ENCODE measurements around the gene ZNF215. TPM values are rescaled to one million over a fixed set of nuclear protein-coding genes. Genes with fewer than 3 reads are reported as not detected.

The ZNF215 gene
- total and polyA plus RNA-seq, 2 of the 8 experiments (the other 6 are each of a cell fraction or from before 2014, with no cell fraction given), result 6.4 to 17.9 TPM

- no peaks in the 10 kb centered on the region; a peak in 2 of 4 replicates for H3K9me3 ChIP-seq (ENCODE audit: insufficient read depth in 2 of 2, low read depth in 1 of 2, low read length in 1 of 2)
- no peak overlapping the region for H3K4ac ChIP-seq (replicated peaks; ENCODE audit: insufficient read length, low read depth, low read length)
- no peak overlapping the region for H2AK5ac ChIP-seq (ENCODE audit: low read depth, low read length)
- H3K79me2 ChIP-seq (ENCODE audit: control insufficient read depth in 1 of 2, insufficient read depth in 2 of 2, low read length in 2 of 2), result no peaks in the 10 kb centered on the region
- H3K14ac ChIP-seq (ENCODE audit: insufficient read length), result no peak overlapping the region
- H4K8ac ChIP-seq (ENCODE audit: extremely low read depth, insufficient read depth, low read length), result no peak overlapping the region
- 89% methylated on average over 3 of the region's 3 CpGs; no CpG with 5 or more reads in 1 of the 2 experiments for WGBS, 2 experiments (ENCODE audit: extremely low coverage in 1 of 2, insufficient coverage in 1 of 2, insufficient read length in 1 of 2, insufficient replicate concordance in 2 of 2, low coverage in 1 of 2, low lambda C conversion rate in 2 of 2, missing lambda C conversion rate in 1 of 2)
- no peaks in the 10 kb centered on the region for H3K23me2 ChIP-seq (ENCODE audit: low read depth, low read length)
- no peak overlapping the region for H3K23ac ChIP-seq (ENCODE audit: insufficient read length)
- DNase-seq (ENCODE audit: low read depth in 1 of 2, low spot score in 2 of 2) (no peak), FAIRE-seq (no peak)
- H4K5ac ChIP-seq (ENCODE audit: insufficient read length, low read depth, low read length), result no peak overlapping the region
- no peaks in the 10 kb centered on the region for H3K27me3 ChIP-seq (replicated peaks in 1 of 4; ENCODE audit: control insufficient read depth in 3 of 4, extremely low read depth in 1 of 4, insufficient read depth in 3 of 4, low read length in 3 of 4)
- ChIA-PET CTCF (ENCODE audit: partially characterized antibody) (no interaction called here), POLR2A (ENCODE audit: partially characterized antibody) (no interaction called here)
- no peak overlapping the region for H3K4me3 ChIP-seq (ENCODE audit: extremely low read depth in 1 of 4, insufficient read depth in 2 of 4, low read depth in 3 of 4, low read length in 4 of 4)
- H2BK5ac ChIP-seq (ENCODE audit: low read depth, low read length), result no peak overlapping the region
- H2AFZ ChIP-seq (ENCODE audit: low read length), result no peak overlapping the region
- H3K18ac ChIP-seq (ENCODE audit: extremely low read depth, low read length), result no peak overlapping the region
- no peaks in the 10 kb centered on the region for H3K4me1 ChIP-seq (replicated peaks in 1 of 4; ENCODE audit: control insufficient read depth in 3 of 4, insufficient read depth in 4 of 4, low read length in 3 of 4)
- no peak overlapping the region for H4K91ac ChIP-seq (replicated peaks; ENCODE audit: insufficient read length, low read length)
- H3K36me3 ChIP-seq (ENCODE audit: control insufficient read depth in 2 of 4, insufficient read depth in 4 of 4, low read length in 3 of 4), result no peaks in the 10 kb centered on the region
- H2BK20ac ChIP-seq (ENCODE audit: low read length), result no peak overlapping the region
- no peak overlapping the region for H3K4me2 ChIP-seq (ENCODE audit: insufficient read depth in 1 of 2, low read depth in 2 of 2, low read length in 2 of 2)
- no peaks in the 10 kb centered on the region for H3K79me1 ChIP-seq (ENCODE audit: low read depth, low read length)
- H3K56ac ChIP-seq (replicated peaks; ENCODE audit: insufficient read length, low read depth, low read length), result no peak overlapping the region
- no peaks in the 10 kb centered on the region for H4K20me1 ChIP-seq (replicated peaks in 1 of 2; ENCODE audit: control insufficient read depth in 1 of 2, insufficient read depth in 2 of 2, low read length in 2 of 2)
- no peak overlapping the region for H3K27ac ChIP-seq (ENCODE audit: low read depth, low read length)
- H2BK12ac ChIP-seq (ENCODE audit: low read depth, low read length), result no peak overlapping the region
- H2BK15ac ChIP-seq (ENCODE audit: low read length), result no peak overlapping the region
- no peak overlapping the region for H2BK120ac ChIP-seq (replicated peaks; ENCODE audit: low read depth, low read length)
- no peak overlapping the region; a peak in 1 of 7 replicates for H3K9ac ChIP-seq (replicated peaks in 1 of 4; ENCODE audit: extremely low read depth in 1 of 4, low read depth in 3 of 4, low read length in 3 of 4)
- TF ChIP-seq BRCA1 (IDR thresholded peaks at IDR 0.05; ENCODE audit: low read depth, low read length) (no peak), RAD21 (IDR thresholded peaks at IDR 0.05 in 1 of 2, conservative IDR thresholded peaks at IDR 0.05 in 1 of 2; ENCODE audit: low read depth in 2 of 2, low read length in 2 of 2) (no peak), HDAC2 (IDR thresholded peaks at IDR 0.05; ENCODE audit: borderline replicate concordance in 1 of 2, low read depth in 2 of 2, low read length in 2 of 2) (no peak)
Observed at GRCh38 chr11:6876914-6877313, 49.3 kb upstream of the ZNF215 start.

All from H1 (cell line).